ENCODE data around the gene REG3A.

REG3A gene

DNA sequence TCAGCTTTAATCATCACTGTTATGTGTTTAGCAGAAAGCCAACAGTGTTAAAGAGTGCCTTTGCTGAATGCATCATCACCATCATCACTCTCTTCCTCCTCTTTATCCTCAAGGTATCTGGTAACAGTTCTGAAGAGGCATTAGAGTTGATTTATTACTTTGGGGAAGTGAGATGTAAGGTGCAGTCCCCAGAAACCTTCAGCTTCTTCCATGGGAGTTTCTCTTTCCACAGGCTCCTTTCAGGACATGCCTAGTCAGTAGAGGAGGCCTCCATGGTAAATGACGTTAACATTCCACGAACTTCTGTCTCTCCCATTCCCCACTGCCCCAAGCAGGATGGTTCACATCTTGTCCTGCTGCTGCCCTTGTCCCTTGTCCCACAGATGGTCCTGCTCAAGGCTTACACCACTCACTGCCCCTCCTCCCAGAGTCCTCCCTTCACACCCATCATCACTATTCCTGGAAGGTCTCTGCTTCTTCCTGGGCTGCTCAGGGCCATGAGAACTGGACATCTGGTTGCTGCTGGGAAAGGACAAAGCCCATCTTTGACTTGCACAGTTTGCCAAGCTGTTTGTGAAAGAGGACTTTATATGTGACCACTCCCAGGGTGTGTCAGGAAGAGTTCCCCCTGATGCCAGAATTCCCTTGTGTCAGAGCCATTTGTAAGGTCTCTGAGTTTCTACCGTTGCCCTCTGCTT is 44.6 kb downstream of the REG3A start:
- DNase-seq (ENCODE audit: low spot score): no peak
- in situ Hi-C loops (cut with MboI; ENCODE audit: low pct_unique_long_range_greater_than_20kb, low sequenced_read_pairs, unreplicated experiment): no loop called here
- TF ChIP-seq, protein P1, sequence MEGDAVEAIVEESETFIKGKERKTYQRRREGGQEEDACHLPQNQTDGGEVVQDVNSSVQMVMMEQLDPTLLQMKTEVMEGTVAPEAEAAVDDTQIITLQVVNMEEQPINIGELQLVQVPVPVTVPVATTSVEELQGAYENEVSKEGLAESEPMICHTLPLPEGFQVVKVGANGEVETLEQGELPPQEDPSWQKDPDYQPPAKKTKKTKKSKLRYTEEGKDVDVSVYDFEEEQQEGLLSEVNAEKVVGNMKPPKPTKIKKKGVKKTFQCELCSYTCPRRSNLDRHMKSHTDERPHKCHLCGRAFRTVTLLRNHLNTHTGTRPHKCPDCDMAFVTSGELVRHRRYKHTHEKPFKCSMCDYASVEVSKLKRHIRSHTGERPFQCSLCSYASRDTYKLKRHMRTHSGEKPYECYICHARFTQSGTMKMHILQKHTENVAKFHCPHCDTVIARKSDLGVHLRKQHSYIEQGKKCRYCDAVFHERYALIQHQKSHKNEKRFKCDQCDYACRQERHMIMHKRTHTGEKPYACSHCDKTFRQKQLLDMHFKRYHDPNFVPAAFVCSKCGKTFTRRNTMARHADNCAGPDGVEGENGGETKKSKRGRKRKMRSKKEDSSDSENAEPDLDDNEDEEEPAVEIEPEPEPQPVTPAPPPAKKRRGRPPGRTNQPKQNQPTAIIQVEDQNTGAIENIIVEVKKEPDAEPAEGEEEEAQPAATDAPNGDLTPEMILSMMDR (IDR thresholded peaks at IDR 0.05; ENCODE audit: extremely low read depth, insufficient read depth, missing control alignments): no peak

DNA sequence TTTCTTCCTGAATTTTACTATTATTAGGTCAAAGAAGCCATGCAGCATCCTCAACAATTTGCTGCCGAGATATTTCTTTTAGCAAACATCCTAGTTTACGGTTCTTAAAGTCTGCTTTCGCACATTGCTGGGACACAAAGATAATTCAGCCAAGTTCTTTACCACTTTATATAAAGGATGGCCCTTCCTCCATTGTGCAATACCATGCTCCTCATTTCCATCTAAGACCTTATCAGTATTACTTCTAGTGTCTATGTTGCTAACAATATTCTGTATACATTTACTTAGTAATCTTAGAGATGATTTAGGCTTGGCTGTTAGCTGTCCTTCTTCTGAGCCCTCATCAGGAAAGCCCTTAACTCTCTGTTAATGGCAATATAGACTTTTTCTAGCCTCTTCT is 47.3 kb downstream of the REG3A start:
- no peak for DNase-seq (ENCODE audit: low spot score)
- in situ Hi-C loops (cut with MboI; ENCODE audit: low pct_unique_long_range_greater_than_20kb, low sequenced_read_pairs, unreplicated experiment): no loop called here
- TF ChIP-seq, protein P1 (IDR thresholded peaks at IDR 0.05; ENCODE audit: extremely low read depth, insufficient read depth, missing control alignments): no peak

Measured in GM13977 (cell line).